ENCODE measurements around the gene EDNRB.

The EDNRB gene

DNA sequence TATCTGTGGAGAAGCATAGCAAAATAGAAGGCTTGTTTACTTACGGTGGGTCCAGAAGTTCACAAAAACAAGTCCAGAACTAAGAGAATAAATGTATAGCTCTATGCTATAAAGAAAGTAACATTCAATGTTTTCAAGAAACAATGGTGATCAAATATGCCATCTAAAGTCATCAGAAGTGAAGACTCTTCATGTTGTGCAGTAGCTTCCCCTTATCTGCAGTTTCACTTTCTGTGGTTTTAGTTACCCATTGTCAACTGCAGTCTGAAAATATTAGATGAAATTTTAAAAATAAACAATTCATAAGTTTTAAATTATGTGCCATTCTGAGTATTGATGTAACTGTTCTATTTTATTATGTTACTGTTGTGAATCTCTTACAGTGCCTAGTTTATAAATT, 72.5 kb downstream of the EDNRB start:
- H3K27ac ChIP-seq: no peak overlapping the region
- TF ChIP-seq, protein P1, sequence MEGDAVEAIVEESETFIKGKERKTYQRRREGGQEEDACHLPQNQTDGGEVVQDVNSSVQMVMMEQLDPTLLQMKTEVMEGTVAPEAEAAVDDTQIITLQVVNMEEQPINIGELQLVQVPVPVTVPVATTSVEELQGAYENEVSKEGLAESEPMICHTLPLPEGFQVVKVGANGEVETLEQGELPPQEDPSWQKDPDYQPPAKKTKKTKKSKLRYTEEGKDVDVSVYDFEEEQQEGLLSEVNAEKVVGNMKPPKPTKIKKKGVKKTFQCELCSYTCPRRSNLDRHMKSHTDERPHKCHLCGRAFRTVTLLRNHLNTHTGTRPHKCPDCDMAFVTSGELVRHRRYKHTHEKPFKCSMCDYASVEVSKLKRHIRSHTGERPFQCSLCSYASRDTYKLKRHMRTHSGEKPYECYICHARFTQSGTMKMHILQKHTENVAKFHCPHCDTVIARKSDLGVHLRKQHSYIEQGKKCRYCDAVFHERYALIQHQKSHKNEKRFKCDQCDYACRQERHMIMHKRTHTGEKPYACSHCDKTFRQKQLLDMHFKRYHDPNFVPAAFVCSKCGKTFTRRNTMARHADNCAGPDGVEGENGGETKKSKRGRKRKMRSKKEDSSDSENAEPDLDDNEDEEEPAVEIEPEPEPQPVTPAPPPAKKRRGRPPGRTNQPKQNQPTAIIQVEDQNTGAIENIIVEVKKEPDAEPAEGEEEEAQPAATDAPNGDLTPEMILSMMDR (IDR thresholded peaks at IDR 0.05): no peak
- TF ChIP-seq ZFX (IDR thresholded peaks at IDR 0.05; ENCODE audit: borderline replicate concordance): no peak

Data from 22Rv1 (cell line).